Thyroid gland (tissue), 4 donors: Measurements from ENCODE around the gene TMEM130.

ENCODE experiments used
- POLR2A ChIP-seq, 2 donors: fragments of 450-650 bp; IDR thresholded peaks; one replicate each; pipeline ENCODE4 v1.6.1; 2017; ENCODE audit warnings: antibody characterized with exemption in 2 of 2, mild to moderate bottlenecking in 2 of 2, moderate library complexity in 1 of 2
- TF ChIP-seq, protein P1 (sequence below), 6 experiments: fragments of 200-600 bp in 3 of 6; fragments of 450-650 bp in 3 of 6; sonication (generic) in 3 of 6; IDR thresholded peaks; one replicate each; pipeline ENCODE4 v1.5.1; 2016 to 2019; ENCODE audit warnings: antibody characterized with exemption in 6 of 6, mild to moderate bottlenecking in 2 of 6, inconsistent platforms in 1 of 6, moderate library complexity in 1 of 6

GRCh38 chr7:98913612-98914011 lies 43.8 kb upstream of the TMEM130 start:
- TF ChIP-seq, protein P1, sequence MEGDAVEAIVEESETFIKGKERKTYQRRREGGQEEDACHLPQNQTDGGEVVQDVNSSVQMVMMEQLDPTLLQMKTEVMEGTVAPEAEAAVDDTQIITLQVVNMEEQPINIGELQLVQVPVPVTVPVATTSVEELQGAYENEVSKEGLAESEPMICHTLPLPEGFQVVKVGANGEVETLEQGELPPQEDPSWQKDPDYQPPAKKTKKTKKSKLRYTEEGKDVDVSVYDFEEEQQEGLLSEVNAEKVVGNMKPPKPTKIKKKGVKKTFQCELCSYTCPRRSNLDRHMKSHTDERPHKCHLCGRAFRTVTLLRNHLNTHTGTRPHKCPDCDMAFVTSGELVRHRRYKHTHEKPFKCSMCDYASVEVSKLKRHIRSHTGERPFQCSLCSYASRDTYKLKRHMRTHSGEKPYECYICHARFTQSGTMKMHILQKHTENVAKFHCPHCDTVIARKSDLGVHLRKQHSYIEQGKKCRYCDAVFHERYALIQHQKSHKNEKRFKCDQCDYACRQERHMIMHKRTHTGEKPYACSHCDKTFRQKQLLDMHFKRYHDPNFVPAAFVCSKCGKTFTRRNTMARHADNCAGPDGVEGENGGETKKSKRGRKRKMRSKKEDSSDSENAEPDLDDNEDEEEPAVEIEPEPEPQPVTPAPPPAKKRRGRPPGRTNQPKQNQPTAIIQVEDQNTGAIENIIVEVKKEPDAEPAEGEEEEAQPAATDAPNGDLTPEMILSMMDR (IDR thresholded peaks at IDR 0.05), result no peak
- TF ChIP-seq POLR2A (IDR thresholded peaks at IDR 0.05), result no peak
